ENCODE data around the gene KDELR1. TPM values are rescaled to one million over a fixed set of nuclear protein-coding genes. Genes with fewer than 3 reads are reported as not detected.
A peak's percentile ranks its signal among the peaks of the same experiment; 100 is the strongest.

KDELR1 gene
- total and polyA plus RNA-seq, 9 of the 15 experiments (the other 6 are each of a cell fraction or from before 2014, with no cell fraction given): 6.1 to 165 (median 58.5) TPM

- TF ChIP-seq PPARD (CRISPR knock-in tag; IDR thresholded peaks at IDR 0.05) (no peak), PKNOX1 (IDR thresholded peaks at IDR 0.05) (no peak), HDAC6 (IDR thresholded peaks at IDR 0.05; ENCODE audit: low read depth, low read length) (no peak), KAT2B (IDR thresholded peaks at IDR 0.05; ENCODE audit: low read depth, low read length) (no peak), IRF9 (tag; IDR thresholded peaks at IDR 0.05) (no peak), MYBL2 (IDR thresholded peaks at IDR 0.05; ENCODE audit: low read depth) (no peak), MYBL2 (CRISPR knock-in tag; IDR thresholded peaks at IDR 0.05; ENCODE audit: borderline replicate concordance) (no peak), GTF2B (IDR thresholded peaks at IDR 0.05; ENCODE audit: extremely low read depth, insufficient read length) (no peak), PHF21A (IDR thresholded peaks at IDR 0.05; ENCODE audit: borderline replicate concordance, low read depth) (no peak), ID3 (CRISPR knock-in tag; IDR thresholded peaks at IDR 0.05) (no peak), ID3 (tag; IDR thresholded peaks at IDR 0.05) (no peak), HLTF (IDR thresholded peaks at IDR 0.05) (no peak), ZBED1 (IDR thresholded peaks at IDR 0.05) (no peak), IRF1 (CRISPR knock-in tag; IDR thresholded peaks at IDR 0.05; ENCODE audit: borderline replicate concordance) (no peak), ZMIZ1 (IDR thresholded peaks at IDR 0.05; ENCODE audit: low read depth in 2 of 2, low read length in 2 of 2) (peak in 1 of 2 experiments; percentile 69; a peak in 1 of 4 replicates), FOXA1 (IDR thresholded peaks at IDR 0.05; ENCODE audit: borderline replicate concordance) (no peak), TCF7L2 (IDR thresholded peaks at IDR 0.05; ENCODE audit: low read depth, low read length) (no peak), ZNF174 (CRISPR knock-in tag; IDR thresholded peaks at IDR 0.05) (no peak), E2F4 (CRISPR knock-in tag; IDR thresholded peaks at IDR 0.05; ENCODE audit: low read depth) (0 out of 2 replicates have a peak, but pooled peaks have one; percentile 6)
Observed at GRCh38 chr19:48362716-48363499, 28.4 kb downstream of the KDELR1 start (continued).

All from K562 (cell line).